NOMO-1 treated with dmso at 0.1 percent for 144 hours (cell line): ENCODE data around the gene PVALB.

Source experiments
- DNase-seq: peaks from one replicate; lab custom pipeline; 2025; ENCODE audit not compliant: unreplicated experiment; lab: John Stamatoyannopoulos, UW

The PVALB gene

DNA sequence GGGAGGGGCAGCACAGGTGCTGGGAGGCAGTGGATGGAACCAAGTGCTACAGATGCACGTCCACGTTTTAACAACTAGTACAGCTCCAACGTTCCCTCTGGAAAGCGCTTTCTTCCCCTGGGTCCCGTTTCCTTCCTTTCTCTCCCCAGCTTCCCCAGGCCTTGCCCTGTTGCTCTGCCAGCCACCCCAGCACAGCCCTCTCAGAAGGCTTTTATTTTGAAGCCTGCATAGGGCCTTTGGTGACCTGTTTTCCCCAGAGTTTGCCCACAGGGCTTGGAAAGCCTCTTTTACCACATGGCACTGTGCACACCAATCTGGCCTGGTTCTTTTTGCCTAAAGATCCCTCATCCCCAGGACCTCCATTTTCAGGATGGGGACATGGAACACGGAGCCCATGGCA lies 30.1 kb upstream of the PVALB start:
- no peak for DNase-seq

DNA sequence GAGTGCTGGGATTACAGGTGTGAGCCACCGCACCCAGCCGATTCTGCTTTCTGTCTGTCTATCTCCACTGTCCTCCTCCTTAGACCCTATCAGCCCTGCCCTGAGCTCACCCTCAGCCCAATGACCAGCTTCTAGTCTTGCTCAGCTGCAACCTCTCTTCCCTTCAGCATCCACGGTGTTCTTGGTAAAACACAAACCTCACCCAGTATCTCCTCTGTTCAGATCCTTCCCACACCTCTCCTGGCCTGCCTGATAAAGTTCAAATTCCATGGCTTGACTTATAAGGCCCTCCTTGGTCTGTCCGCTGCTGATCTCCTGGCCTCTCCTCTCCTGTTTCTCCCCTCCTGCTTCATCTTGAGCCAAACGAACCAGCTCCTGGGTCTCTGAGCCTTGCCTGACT lies 29.4 kb upstream of the PVALB start:
- no peak for DNase-seq

DNA sequence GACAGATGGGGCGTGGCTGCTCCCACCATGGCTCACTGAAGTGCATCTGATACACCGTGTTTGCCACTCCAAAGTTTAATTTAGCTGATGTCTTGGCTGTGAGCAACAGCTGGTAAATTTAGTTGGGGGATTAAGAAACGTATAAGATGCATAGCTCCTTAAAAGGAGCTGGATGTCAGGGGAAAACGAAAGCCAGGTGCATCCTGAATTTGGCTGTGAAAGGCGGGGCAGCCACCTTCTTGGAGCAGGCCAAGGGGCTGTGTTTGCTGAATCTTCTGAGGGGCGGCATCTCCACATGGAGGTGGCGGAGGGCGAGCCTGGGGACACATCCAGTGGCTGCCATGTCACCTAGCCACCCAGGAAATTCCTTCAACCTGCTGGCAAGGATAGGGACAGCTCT lies 23.3 kb upstream of the PVALB start:
- no peak for DNase-seq

DNA sequence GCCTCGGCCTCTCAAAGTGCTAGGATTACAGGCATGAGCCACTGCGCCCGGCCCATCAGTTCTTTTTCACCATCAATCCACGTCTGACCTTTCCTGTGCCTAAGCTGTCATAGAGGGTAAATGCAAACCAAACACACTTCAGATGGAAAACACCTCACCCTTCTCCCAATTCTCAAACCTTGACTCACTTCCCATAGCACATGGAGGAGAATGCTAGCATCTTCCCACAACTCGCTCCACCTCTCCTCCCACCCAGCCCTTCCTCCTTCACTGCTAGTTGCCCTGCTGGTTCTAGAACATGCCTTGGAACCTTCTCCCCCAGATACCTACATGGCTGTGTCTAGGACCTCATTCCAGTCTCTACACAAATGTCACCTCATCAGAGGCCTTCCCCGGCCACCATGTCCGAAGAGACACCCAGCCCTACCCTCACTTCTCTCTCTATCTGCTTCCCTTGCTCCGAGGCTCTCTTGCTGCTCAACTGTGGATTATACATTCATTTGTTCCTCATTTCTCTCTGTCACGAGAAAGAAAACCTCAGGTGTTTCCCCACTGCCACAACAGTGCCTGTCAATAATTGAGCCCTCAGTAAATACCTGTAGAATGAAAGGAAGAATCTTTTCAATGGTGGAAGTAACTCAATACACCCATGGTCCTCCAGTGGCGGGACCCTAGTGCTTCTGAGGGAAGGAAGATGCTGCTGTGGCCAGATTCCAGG lies 22.7 kb upstream of the PVALB start:
- no peak for DNase-seq

DNA sequence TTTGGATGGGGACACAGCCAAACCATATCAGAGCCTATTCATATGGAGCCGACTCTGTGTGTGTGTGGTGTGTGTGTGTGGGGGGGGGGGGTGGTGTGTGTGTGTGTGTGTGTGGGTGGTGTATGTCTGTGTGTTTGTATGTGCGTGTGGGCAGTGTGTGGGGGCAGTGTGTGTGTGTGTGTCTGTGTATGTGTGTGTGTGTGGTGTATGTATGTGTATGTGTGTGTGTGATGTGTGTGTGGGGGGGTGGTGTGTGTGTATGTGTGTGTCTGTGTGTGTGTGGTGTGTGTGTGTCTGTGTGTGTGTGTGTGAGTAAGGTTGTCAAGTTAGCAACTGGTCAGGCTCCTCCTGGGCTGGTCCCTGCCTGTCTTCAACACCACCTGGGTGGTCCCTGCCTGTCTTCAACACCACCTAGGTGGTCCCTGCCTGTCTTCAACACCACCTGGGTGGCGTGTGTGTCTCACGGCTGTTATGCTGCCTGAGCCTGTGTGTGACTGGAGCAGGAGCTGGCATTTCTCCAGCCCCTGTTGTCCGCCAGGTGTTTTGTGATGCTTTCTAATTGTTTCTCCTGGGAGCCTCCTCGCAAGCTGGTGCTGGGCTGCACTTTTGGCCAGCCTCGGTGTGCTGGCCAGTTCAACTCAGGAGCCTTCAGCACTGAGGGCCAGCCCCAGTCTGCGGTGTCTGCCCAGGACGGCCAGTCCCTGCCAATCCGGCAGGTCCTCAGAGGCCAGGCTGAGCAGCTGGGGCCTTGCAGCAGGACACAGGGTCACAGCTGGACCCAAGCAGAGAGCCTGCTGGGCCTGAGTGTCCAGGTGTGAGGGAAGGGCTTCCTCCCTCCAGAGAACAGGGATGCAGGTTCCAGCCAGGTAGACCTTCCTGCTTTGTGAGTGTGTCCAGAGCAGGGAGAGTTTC lies 21.5 kb upstream of the PVALB start:
- no peak for DNase-seq

DNA sequence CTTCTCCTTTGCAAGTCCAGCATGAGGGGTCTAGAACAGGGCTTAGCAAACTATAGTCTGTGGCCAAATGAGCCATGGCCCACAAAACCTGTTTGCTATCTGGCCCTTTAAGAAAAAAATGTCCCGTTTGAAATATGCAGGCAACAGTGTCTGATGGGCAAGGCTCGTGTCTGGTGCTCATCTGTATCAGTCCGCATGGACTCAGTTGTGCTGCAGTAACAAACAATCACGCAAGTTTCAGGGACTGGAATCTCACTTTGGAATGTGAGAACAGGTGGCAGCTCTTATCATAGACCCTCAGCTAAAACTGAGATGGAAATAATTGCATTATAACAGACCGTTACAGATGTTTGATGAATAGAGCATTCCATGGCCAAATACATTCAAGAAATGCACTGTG lies 19.1 kb upstream of the PVALB start:
- DNase-seq: no peak

DNA sequence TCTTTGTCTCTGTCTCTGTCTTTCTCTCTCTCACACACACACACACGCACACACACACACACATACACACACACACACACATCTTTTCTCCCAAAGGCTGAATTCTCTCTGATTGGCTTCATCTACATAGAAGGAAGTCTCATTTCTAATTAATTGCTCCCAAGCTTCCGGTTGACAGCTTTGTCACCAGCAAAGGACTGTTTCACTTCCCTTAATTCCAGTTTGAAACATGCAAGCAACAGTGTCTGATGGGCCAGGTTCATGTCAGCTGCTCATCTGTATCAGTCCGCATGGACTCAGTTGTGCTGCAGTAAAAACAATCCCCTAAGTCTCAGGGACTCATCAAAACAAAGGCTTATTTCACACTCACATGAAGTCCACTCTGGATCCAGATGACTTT lies 16.2 kb upstream of the PVALB start:
- peak; percentile 68 for DNase-seq

DNA sequence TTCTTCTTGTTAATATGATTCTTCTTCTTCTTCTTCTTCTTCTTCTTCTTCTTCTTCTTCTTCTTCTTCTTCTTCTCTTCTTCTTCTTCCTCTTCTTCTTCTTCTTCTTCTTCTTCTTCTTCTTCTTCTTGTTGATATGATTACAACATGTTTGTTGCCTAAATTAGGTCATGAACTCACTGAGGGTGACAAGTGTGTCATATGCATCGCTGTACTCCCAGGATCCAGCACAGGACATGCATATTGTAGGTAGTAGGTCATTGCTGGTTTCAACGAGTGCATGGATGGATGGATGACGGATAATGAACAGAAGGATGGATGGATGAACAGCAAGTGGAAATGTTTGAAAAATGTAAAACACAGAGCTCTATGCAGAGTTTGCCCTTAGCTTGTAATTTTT lies 14.9 kb upstream of the PVALB start:
- no peak for DNase-seq

DNA sequence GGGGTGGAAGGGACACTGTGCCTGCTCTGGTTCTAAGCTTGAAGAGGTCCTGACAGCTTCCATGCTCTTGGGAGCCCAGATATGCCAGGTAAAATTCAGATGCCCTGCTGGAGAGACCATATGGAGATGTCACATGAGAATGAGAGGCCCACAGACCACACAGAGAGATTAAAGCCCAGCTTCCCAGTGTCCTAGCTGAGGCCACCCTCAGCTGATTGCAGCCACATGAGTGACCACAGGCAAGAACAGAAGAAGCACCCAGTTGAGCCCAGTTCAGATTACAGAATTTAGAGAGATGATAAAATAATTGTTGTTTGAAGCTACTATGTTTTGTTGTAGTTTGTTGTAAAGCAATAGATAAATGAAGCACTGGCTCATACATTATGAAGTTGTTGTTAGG lies 14.4 kb upstream of the PVALB start:
- DNase-seq: no peak

DNA sequence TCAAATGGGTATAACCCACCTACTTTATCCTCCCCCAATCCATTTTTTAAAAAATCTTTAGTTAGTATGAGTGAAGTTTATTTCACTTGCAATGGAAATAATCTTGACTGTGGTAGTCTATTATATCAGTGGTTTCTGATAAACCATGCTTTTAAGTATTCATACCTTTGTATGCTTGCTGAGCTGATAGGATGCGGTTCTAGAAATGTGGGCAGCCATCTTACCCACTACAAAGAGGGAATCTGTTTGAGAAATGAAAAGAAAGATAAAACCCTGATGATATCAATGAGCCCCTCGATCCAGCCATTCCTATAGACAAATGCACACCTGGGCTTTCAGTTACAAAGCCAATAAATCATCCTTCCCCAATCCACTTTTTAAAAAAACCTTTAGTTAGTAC lies 13.8 kb upstream of the PVALB start:
- no peak for DNase-seq

DNA sequence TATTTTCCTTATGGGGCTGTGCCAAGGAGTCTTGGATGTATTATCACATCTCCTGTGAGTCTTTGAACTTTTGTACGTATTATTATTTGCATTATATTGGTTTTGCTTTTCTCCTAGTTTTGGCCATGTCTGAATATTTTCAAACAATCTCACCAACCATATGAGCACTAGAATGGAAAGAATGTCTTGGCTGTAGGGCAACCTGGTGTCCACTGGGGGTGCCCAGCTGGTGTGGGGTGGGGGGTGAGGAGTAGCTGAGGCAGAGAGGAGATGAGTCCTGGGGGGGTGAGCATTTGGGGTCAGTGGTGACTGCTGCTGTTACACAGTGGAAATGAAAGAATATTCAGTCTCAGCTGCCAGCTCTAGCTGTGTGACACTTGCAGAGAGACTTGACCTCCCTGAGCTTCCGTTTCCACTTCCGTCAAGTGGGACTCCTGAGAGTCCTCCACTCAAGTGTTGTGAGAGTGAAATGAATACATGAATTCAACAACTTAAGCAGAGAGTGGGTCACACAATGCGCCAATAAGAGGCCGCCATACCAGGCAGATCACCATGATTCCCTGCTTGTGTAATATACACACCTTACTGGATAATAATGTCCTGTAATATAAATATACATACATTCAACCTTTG lies 12.7 kb upstream of the PVALB start:
- DNase-seq: no peak

DNA sequence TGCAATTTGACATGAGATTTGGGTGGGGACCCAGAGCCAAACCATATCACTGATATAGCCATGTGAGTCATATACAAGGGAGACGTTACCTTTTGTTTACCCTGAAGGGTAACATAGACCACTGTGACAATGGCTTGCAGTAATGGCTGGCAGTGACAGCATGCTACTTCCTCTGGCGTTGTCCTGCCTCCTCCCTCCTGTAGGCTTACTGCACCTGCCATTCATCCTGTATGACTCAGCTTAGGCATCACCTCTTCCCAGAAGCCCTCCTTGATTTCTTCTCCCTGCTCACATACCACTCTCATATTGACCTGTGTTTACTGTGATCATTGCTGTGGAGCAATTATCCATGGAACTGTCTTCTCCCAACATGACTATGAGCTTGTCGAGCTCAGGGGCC lies 12.0 kb upstream of the PVALB start:
- DNase-seq: no peak

DNA sequence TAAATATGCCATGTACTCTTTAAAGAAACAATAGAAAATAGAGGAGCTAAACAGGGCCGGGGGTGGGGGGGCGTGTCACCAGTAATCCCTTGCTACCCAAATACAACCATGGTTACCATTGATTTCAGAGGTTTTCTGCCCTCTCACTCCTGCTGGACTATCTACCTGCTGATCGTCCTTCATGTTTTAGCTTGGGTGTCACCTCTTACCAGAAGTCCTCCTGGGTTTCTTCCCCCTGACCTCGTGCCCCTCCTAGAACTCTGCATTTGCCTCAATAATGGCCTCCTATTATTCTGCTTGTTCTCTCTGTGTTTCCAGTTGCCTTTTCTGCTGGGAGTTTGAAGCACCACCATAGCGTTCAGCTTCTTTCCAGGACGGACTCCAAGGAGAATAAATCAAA lies 9.4 kb upstream of the PVALB start:
- no peak for DNase-seq

DNA sequence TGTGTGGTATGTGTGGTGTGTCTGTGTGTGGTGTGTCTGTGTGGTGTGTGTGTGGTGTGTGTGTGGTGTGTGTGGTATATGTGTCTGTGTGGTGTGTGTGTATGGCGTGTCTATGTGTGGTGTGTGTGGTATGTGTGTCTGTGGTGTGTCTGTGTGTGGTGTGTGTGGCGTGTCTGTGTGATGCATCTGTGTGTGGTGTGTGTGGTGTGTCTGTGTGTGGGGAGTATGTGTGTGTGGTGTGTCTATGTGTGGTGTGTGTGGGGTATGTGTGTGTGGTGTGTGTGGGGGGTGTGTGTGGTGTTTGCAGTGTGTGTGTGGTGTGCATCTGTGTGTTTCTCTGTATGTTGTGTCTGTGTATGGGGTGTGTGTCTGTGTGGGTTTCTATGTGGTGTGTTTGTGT lies 7.8 kb upstream of the PVALB start:
- no peak for DNase-seq

DNA sequence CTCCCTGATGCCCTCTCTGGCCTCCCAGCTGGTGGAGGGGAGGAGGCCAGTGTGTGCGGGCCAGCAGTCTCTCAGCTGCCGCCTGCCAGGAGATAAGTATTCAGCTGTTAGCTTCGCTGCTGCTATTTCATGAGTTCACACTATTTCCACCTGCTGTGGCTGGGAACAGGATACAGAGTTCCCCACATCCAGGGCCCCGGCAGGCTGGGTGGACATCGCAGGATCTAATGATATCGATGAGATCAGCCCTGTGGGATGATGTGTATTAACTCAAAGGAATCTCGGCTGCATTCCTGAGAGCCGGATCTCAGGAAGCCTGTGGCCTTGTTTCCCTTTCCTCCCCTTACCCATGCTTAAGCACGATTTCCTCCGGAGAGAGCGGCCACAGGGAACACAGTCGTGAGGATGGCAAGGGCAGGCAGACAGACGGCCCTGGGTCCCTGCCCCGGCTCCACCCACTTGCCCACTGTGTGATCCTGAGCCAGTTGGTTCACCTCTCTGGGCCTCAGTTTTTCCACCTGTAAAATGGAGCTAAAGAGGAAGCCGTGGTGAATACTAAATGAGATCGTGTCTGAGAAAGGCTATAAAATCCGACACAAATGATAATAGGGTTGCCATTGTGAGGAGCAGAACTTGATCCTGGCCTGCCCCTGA lies 6.5 kb upstream of the PVALB start:
- no peak for DNase-seq

DNA sequence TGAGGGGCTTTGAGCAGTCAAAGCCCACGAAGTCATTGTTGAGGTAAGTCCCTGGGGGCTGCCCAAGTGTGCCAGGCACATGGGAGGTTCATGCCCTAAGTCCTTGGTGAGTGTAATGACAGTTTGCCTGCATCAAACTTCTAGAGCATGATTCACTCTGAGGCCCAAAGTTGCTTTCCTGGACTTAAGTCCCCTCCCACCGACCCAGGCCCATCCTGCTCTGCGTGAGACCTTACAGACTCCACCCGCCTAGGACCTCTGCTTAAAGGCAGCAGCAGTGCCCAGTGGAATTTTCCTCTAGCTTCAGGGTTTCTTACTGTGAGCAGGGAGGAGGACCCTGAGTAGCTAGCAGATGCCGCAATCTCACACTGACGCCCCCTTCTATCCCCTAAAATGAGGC lies 5.7 kb upstream of the PVALB start:
- DNase-seq: no peak

DNA sequence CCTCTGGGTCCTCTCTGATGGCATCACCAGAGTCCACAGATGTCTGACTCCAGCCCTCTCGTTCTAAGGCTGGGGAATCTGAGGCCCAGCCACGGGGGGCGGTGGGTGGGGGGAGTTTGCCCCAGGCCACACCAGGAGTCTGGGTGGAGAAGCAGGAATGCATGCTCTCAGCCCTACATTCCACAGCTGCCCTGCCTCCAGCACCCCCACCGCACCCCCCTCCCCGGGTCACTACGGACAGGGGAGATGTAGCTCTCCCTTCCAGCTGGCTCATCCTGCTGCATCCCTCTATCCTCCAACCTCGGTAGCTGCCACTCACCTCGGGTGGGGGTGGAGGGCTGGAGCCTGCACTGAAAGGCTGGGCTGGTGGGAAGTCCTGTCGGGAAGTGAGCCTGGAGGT lies 2.3 kb upstream of the PVALB start:
- DNase-seq: no peak

DNA sequence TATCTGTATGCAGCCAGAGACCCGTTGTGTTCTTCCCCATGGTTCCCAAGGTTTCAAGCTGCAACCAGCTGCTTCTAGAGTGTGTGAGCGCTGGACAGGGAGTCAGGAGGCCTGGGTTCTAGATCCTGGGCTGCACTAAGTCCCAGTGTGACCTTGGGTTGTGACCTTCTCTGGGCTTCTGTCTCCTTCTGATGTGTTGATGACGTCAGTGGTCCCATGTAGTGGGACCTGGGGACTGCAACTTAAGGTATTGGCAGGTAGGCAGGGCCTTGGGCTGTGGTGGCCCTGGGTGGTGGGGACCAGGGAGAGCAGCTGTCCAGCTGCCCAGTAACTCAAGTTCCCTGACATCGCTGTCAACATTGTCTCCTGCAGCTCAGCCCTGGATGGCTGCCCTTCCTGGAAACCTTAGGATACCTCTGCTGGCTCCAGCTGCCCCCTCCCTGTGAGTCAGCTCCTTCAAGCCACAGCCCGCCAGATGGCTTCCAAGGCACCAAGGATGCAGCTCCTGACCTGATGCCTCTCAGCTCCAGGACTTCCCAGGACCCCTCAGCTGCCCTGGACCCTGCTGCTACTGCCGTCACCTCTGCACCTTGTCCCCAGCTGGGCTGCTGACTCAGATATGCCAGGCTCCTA lies 1.3 kb upstream of the PVALB start:
- DNase-seq: no peak

DNA sequence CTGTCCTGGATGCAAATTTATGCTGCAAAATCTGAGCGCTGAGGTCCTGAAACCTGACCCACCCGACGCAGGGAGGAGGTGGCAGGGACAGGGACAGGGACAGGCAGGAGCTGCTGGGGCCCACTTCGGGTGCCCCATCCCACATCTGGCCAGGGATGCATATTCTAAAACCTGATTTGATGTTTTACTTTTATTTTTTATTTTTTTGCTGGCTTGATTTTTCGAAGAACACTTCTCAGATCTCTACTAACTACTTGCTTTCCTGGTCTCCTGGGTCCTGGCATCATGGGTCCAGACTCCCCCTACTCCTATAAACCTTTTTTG lies 652 bp upstream of the PVALB start:
- DNase-seq: no peak

DNA sequence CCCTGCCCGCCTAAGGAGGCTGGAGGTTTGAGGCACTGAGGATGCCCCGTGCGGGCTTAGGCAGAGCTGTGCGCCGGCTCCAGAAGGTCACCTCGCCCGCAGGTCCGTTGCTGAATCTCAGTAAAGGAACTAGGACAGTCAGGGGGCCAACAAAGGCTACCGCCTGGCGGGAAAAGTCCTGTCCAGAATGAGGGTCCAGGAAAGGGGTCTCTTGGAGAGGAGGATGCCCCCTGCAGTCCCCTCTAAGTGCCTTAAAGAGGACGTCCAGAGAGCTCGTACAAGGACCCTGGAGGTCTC lies 548 bp downstream of the PVALB start:
- DNase-seq: no peak

DNA sequence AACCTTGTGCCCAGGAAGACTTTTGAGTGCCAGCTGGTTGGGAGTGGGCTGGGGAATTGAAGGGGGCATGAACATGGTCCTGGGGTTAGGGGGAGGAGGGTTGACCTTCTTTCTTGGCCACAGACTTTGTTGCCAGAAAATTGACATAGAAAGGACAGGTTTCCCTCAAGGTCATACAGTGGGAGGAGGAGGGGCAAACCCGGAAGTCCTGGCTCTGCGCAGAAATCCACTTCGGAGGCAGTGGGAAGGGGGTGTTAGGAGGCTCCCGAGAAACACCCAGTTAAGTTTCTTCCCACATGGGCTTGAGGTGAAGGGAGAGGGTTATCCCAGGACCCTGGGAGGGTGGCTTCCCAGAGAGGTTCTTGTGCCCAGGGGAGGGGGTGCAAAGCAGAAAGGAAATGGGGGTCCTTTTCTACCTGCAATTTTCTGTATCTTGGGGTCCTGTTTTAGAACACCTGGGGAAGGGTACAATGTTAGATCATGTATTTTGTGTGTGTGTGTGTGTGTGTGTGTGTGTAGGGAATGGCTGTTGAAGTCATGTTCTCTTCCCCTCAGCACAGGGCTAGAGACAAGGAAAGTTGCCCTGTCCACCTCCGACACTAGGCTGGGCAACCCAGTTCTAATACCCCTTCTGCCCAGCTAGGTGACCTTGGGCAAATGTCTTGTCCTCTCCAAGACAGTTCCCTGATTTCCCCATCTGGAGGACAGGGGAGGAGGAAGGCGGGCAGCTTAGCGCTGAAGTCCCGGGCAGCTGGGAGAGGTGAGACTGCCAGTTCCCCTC lies 1.1 kb downstream of the PVALB start:
- DNase-seq: no peak
